HCT116 (cell line): ENCODE results near the gene CD3E.

ENCODE experiments used
- EZH2phosphoT487 ChIP-seq: fragments of 200-600 bp; IDR thresholded peaks from 2 replicates; pipeline ENCODE4 v1.6.1; 2018; ENCODE audit warnings: antibody characterized with exemption, borderline replicate concordance
- JUND ChIP-seq: IDR thresholded peaks from 2 replicates; pipeline ENCODE4 v1.6.1; 2012
- POLR2A ChIP-seq: IDR thresholded peaks from 2 replicates; pipeline ENCODE4 v1.7.0; 2011; ENCODE audit warnings: borderline replicate concordance; ENCODE audit not compliant: insufficient read depth, insufficient read length; ENCODE audit errors: extremely low read depth
- POLR2AphosphoS5 ChIP-seq: IDR thresholded peaks from 2 replicates; pipeline ENCODE4 v1.6.1; 2011; ENCODE audit warnings: mild to moderate bottlenecking, low read depth, low read length, moderate library complexity
- RAD21 ChIP-seq: IDR thresholded peaks from 2 replicates; pipeline ENCODE4 v1.6.1; 2012; ENCODE audit warnings: low read depth, mild to moderate bottlenecking
- SIN3A ChIP-seq: IDR thresholded peaks from 2 replicates; pipeline ENCODE4 v1.6.1; 2012; ENCODE audit warnings: low read depth
- SRF ChIP-seq: IDR thresholded peaks from 2 replicates; pipeline ENCODE4 v1.6.1; 2012; ENCODE audit warnings: low read depth
- TCF7L2 ChIP-seq: IDR thresholded peaks from 2 replicates; pipeline ENCODE4 v1.7.0; 2011; ENCODE audit warnings: borderline replicate concordance, inconsistent platforms; ENCODE audit not compliant: insufficient read depth, insufficient read length; ENCODE audit errors: extremely low read depth
- YY1 ChIP-seq: IDR thresholded peaks from 2 replicates; pipeline ENCODE4 v1.6.1; 2011; ENCODE audit warnings: low read length, low read depth, moderate library complexity, mild to moderate bottlenecking; ENCODE audit not compliant: insufficient replicate concordance; ENCODE audit errors: extremely low read depth
- TF ChIP-seq, protein P1 (sequence below), 3 experiments: fragments of 200-600 bp in 1 of 3; sonication (generic) in 1 of 3; IDR thresholded peaks in 2 of 3; conservative IDR thresholded peaks in 1 of 3; 2 replicates each; pipeline ENCODE4 v1.5.1; 2012 to 2017; ENCODE audit warnings: low read depth in 2 of 3, low read length in 2 of 3, antibody characterized with exemption in 1 of 3, borderline replicate concordance in 1 of 3, control low read depth in 1 of 3, mild to moderate bottlenecking in 1 of 3, mixed read lengths in 1 of 3, mixed run types in 1 of 3, moderate library complexity in 1 of 3; ENCODE audit not compliant: insufficient read depth in 1 of 3
- TF ChIP-seq, protein P2 (sequence below): IDR thresholded peaks from 2 replicates; pipeline ENCODE4 v1.6.1; 2012; ENCODE audit warnings: low read depth

DNA sequence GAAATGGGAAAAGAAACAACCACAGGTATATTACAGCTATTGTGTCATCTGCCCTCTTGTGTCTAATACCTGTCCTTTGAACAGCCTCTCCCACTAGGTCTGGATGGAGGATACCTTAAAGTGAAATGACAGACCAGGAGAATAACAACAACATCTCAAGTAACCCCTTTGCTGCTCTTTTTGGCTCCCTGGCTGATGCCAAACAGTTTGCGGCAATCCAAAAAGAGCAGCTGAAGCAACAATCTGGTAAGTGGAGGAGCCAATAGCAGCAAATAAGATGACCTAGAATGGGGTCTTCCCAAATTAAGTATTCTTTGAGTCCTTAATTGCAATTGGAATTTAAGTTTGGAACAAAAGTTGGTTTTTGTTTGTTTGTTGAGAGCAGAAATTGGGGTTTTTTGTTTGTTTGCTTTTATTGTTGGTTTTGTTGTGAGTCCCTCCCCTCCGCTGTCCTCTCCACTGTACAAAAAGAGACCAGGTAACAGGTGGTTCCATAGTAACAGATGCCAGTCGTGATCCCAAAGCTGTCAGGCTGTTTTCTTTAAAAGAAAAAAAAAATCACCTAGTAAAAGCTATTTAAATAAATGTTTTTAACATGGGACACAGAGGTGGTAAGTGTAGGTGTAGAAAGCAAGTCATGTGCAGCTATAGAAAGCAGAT, 60.6 kb downstream of the CD3E start:
- no peak for TF ChIP-seq TCF7L2
- no peak for TF ChIP-seq POLR2A
- TF ChIP-seq, protein P1, sequence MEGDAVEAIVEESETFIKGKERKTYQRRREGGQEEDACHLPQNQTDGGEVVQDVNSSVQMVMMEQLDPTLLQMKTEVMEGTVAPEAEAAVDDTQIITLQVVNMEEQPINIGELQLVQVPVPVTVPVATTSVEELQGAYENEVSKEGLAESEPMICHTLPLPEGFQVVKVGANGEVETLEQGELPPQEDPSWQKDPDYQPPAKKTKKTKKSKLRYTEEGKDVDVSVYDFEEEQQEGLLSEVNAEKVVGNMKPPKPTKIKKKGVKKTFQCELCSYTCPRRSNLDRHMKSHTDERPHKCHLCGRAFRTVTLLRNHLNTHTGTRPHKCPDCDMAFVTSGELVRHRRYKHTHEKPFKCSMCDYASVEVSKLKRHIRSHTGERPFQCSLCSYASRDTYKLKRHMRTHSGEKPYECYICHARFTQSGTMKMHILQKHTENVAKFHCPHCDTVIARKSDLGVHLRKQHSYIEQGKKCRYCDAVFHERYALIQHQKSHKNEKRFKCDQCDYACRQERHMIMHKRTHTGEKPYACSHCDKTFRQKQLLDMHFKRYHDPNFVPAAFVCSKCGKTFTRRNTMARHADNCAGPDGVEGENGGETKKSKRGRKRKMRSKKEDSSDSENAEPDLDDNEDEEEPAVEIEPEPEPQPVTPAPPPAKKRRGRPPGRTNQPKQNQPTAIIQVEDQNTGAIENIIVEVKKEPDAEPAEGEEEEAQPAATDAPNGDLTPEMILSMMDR (IDR thresholded peaks at IDR 0.05 in 2 of 3, conservative IDR thresholded peaks at IDR 0.05 in 1 of 3; ENCODE audit: borderline replicate concordance in 1 of 3, insufficient read depth in 1 of 3, low read depth in 2 of 3, low read length in 2 of 3) = no peak
- TF ChIP-seq RAD21 = no peak
- no peak for TF ChIP-seq EZH2phosphoT487
- no peak for TF ChIP-seq SIN3A
- TF ChIP-seq, protein P2, sequence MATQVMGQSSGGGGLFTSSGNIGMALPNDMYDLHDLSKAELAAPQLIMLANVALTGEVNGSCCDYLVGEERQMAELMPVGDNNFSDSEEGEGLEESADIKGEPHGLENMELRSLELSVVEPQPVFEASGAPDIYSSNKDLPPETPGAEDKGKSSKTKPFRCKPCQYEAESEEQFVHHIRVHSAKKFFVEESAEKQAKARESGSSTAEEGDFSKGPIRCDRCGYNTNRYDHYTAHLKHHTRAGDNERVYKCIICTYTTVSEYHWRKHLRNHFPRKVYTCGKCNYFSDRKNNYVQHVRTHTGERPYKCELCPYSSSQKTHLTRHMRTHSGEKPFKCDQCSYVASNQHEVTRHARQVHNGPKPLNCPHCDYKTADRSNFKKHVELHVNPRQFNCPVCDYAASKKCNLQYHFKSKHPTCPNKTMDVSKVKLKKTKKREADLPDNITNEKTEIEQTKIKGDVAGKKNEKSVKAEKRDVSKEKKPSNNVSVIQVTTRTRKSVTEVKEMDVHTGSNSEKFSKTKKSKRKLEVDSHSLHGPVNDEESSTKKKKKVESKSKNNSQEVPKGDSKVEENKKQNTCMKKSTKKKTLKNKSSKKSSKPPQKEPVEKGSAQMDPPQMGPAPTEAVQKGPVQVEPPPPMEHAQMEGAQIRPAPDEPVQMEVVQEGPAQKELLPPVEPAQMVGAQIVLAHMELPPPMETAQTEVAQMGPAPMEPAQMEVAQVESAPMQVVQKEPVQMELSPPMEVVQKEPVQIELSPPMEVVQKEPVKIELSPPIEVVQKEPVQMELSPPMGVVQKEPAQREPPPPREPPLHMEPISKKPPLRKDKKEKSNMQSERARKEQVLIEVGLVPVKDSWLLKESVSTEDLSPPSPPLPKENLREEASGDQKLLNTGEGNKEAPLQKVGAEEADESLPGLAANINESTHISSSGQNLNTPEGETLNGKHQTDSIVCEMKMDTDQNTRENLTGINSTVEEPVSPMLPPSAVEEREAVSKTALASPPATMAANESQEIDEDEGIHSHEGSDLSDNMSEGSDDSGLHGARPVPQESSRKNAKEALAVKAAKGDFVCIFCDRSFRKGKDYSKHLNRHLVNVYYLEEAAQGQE = no peak
- no peak for TF ChIP-seq JUND
- TF ChIP-seq SRF = no peak
- TF ChIP-seq YY1 = no peak
- TF ChIP-seq POLR2AphosphoS5 = no peak
